GM18867 (cell line): ENCODE measurements around the gene RTN4IP1.
A peak's percentile ranks its signal among the peaks of the same experiment; 100 is the strongest.

ENCODE experiments used
- ATAC-seq: cut with Tn5 transposase; IDR thresholded peaks from one replicate; pipeline ENCODE4 v1.9.1; 2021; ENCODE audit warnings: mild to moderate bottlenecking, moderate library complexity; ENCODE audit not compliant: unreplicated experiment

The RTN4IP1 gene

DNA sequence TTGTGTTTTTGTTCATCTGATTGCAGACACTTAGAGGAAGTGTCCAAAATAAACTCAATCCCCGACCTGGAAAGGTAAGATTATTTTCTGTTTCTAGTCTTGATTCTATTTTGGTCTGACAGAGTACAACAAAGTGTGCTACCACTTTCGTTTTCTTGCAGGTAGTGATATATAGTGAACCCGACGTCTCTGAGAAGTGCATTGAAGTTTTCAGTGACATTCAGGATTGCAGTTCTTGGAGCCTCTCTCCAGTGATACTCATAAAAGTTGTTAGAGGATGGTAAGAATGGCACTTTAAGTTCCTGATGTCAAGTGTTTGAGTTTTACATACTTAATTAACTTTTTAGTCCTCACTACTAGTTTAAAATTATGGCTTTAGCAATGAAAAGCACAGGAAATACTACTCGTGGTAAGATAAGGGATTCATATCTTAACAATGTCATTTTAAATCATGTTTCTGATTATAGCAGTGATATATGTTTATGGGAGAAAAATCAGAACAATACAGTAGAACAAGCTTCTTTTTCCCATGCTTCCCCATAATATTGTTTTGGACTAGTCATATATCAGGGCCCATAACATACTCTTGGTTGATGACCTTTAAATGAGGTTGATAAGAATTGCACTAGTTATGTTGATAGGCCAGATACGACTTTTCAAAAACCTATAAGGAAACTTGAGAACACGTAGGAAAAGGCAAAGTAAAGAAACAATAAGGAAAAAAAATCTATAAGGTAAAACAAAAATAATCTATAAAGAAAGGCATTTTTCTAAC lies 104.0 kb downstream of the RTN4IP1 start:
- ATAC-seq: peak; percentile 42

DNA sequence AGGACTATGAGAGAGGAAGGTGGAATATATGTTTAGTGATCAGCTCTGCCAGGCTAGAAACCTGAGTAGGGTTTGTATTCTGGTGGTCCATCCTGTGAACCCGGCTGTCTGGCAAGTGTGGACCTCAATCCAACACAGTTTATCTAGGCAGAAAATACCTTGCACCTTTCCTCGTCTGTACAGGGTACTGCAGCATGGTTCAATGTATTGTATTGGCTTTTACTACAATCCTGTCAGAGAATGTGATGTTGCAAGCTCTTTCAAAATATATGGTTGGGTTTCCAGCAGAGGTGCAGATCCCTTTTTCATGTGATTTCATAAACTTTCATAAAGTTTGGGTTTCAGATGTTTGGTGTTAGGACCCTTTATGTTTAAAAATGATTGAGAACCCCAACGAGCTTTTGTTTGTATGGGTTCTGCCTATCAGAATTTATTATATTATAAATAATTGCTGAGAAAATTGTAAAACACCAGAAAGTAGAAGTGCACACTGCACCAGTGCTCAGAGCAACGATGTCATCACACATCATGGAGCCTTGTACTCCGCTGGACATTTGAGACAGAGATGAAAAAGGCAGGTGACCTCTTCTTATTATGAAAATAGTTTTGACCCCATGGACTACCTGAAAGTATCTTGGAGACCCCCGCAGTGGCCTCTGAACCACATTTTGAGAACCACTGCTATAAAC lies 106.6 kb downstream of the RTN4IP1 start:
- no peak for ATAC-seq
